BLaER1 (cell line): Measurements from ENCODE around the gene BCLAF1.

Experiments
- H3K27ac ChIP-seq: shearing (Covaris generic); formaldehyde crosslinking; 2 replicates; pipeline ENCODE4 v1.8.1; 2022
- H3K27me3 ChIP-seq: shearing (Covaris generic); formaldehyde crosslinking; 2 replicates; pipeline ENCODE4 v1.8.1; 2022
- H3K36me3 ChIP-seq: shearing (Covaris generic); formaldehyde crosslinking; 2 replicates; pipeline ENCODE4 v1.8.1; 2022
- H3K4me1 ChIP-seq: shearing (Covaris generic); formaldehyde crosslinking; 2 replicates; pipeline ENCODE4 v1.8.1; 2022
- H3K4me2 ChIP-seq: shearing (Covaris generic); formaldehyde crosslinking; 2 replicates; pipeline ENCODE4 v1.8.1; 2022
- H3K4me3 ChIP-seq: shearing (Covaris generic); formaldehyde crosslinking; 2 replicates; pipeline ENCODE4 v1.8.1; 2022
- H3K9ac ChIP-seq: shearing (Covaris generic); formaldehyde crosslinking; 2 replicates; pipeline ENCODE4 v1.8.1; 2022
- H3K9me3 ChIP-seq: shearing (Covaris generic); formaldehyde crosslinking; 2 replicates; pipeline ENCODE4 v1.8.1; 2022
- H4K20me1 ChIP-seq: shearing (Covaris generic); formaldehyde crosslinking; 2 replicates; pipeline ENCODE4 v1.8.1; 2022
- Cebpa-rat ChIP-seq: shearing (Covaris generic); IDR thresholded peaks from 2 replicates; pipeline ENCODE4 v1.8.1; 2022

BCLAF1 gene

GRCh38 chr6:136250686-136251008 is 39.0 kb downstream of the BCLAF1 start:
- peak overlapping the region; percentile 61 for H3K27ac ChIP-seq
- no peak for TF ChIP-seq Cebpa-rat
- H3K4me2 ChIP-seq, result peak overlapping the region; percentile 89

GRCh38 chr6:136249811-136250685 is 39.6 kb downstream of the BCLAF1 start, which contains the start of gene MTFR2:
MTFR2 (minus strand) TSS chr6:136250311; CDS start chr6:136249099, 1,212 bp downstream.
- H3K27ac ChIP-seq, result peak within 1 kb of the TSS; percentile 64
- no peaks in the 10 kb centered on the region for H3K27me3 ChIP-seq
- peak within 1 kb of the TSS; percentile 87 for H3K4me3 ChIP-seq
- peak within 1 kb of the TSS; percentile 82 for H3K9ac ChIP-seq
- H3K36me3 ChIP-seq, result peaks cover 26% of the 10 kb centered on the region
- H4K20me1 ChIP-seq, result peaks cover 12% of the 10 kb centered on the region; the same call in 1 of the 2 replicates
- peak within 1 kb of the TSS; percentile 89 for H3K4me2 ChIP-seq
- H3K9me3 ChIP-seq, result no peaks in the 10 kb centered on the region
- peaks cover 21% of the 10 kb centered on the region for H3K4me1 ChIP-seq
- TF ChIP-seq Cebpa-rat, result no peak

More at GRCh38 chr6:136250686-136251008, 39.0 kb downstream of the BCLAF1 start:
- Histone ChIP-seq H3K9ac (peak overlapping the region; percentile 82), H3K36me3 (peaks cover 20% of the 10 kb centered on the region), H3K9me3 (no peaks in the 10 kb centered on the region), H3K4me1 (peaks cover 21% of the 10 kb centered on the region), H3K4me3 (peak overlapping the region; percentile 87), H4K20me1 (peaks cover 16% of the 10 kb centered on the region; the same call in 1 of the 2 replicates), H3K27me3 (no peaks in the 10 kb centered on the region)

- no peak for TF ChIP-seq Cebpa-rat
- H3K4me2 ChIP-seq, result peak overlapping the region; percentile 89
Measured at GRCh38 chr6:136249336-136249735, 40.3 kb downstream of the BCLAF1 start.

GRCh38 chr6:136244061-136244616 is 45.5 kb downstream of the BCLAF1 start:
- Histone ChIP-seq H3K27me3 (no peaks in the 10 kb centered on the region), H3K4me3 (no peak overlapping the region), H3K36me3 (peaks cover 73% of the 10 kb centered on the region), H4K20me1 (no peaks in the 10 kb centered on the region), H3K4me1 (peaks cover 7% of the 10 kb centered on the region), H3K9ac (no peak overlapping the region), H3K9me3 (no peaks in the 10 kb centered on the region), H3K4me2 (no peak overlapping the region), H3K27ac (no peak overlapping the region)
- no peak for TF ChIP-seq Cebpa-rat

More at GRCh38 chr6:136249336-136249735, 40.3 kb downstream of the BCLAF1 start:
- Histone ChIP-seq H3K4me1 (peaks cover 21% of the 10 kb centered on the region), H3K27ac (peak overlapping the region; percentile 64; the same call in 1 of the 2 replicates), H3K27me3 (no peaks in the 10 kb centered on the region), H3K36me3 (peaks cover 31% of the 10 kb centered on the region), H3K4me3 (peak overlapping the region; percentile 87), H3K9ac (peak overlapping the region; percentile 77), H4K20me1 (peaks cover 11% of the 10 kb centered on the region; the same call in 1 of the 2 replicates), H3K9me3 (no peaks in the 10 kb centered on the region)

GRCh38 chr6:136236466-136237293 is 53.0 kb downstream of the BCLAF1 start:
- no peak overlapping the region for H3K9ac ChIP-seq
- TF ChIP-seq Cebpa-rat, result no peak

GRCh38 chr6:136235233-136235564 is 54.4 kb downstream of the BCLAF1 start:
- H3K27me3 ChIP-seq, result no peaks in the 10 kb centered on the region
- no peak for TF ChIP-seq Cebpa-rat
- peaks cover 28% of the 10 kb centered on the region for H3K4me1 ChIP-seq
- H3K4me3 ChIP-seq, result no peak overlapping the region
- no peaks in the 10 kb centered on the region for H3K9me3 ChIP-seq
- H3K9ac ChIP-seq, result no peak overlapping the region
- no peak overlapping the region for H3K27ac ChIP-seq
- H3K4me2 ChIP-seq, result no peak overlapping the region
- H3K36me3 ChIP-seq, result peaks cover 79% of the 10 kb centered on the region
- H4K20me1 ChIP-seq, result no peaks in the 10 kb centered on the region

More at GRCh38 chr6:136236466-136237293, 53.0 kb downstream of the BCLAF1 start:
- no peak overlapping the region for H3K4me3 ChIP-seq
- H3K4me2 ChIP-seq, result peak overlapping the region; percentile 44; the same call in 1 of the 2 replicates
- H3K27me3 ChIP-seq, result no peaks in the 10 kb centered on the region
- peak overlapping the region; percentile 5 for H3K27ac ChIP-seq
- H3K36me3 ChIP-seq, result peaks cover 84% of the 10 kb centered on the region
- peaks cover 28% of the 10 kb centered on the region for H3K4me1 ChIP-seq
- no peaks in the 10 kb centered on the region for H4K20me1 ChIP-seq
- no peaks in the 10 kb centered on the region for H3K9me3 ChIP-seq

GRCh38 chr6:136232701-136233100 is 56.9 kb downstream of the BCLAF1 start:
- Histone ChIP-seq H3K27ac (no peak overlapping the region), H3K9ac (no peak overlapping the region), H3K9me3 (no peaks in the 10 kb centered on the region), H3K4me2 (no peak overlapping the region), H3K27me3 (no peaks in the 10 kb centered on the region), H3K36me3 (peaks cover 64% of the 10 kb centered on the region), H4K20me1 (no peaks in the 10 kb centered on the region), H3K4me3 (no peak overlapping the region), H3K4me1 (peaks cover 35% of the 10 kb centered on the region)
- TF ChIP-seq Cebpa-rat, result no peak

GRCh38 chr6:136230219-136230853 is 59.3 kb downstream of the BCLAF1 start:
- H3K4me1 ChIP-seq, result peaks cover 19% of the 10 kb centered on the region; the same call in 1 of the 2 replicates
- peaks cover 42% of the 10 kb centered on the region for H3K36me3 ChIP-seq
- no peak overlapping the region for H3K9ac ChIP-seq
- no peaks in the 10 kb centered on the region for H4K20me1 ChIP-seq
- H3K4me2 ChIP-seq, result no peak overlapping the region
- no peak overlapping the region for H3K4me3 ChIP-seq
- H3K9me3 ChIP-seq, result no peaks in the 10 kb centered on the region
- no peak for TF ChIP-seq Cebpa-rat
- no peaks in the 10 kb centered on the region for H3K27me3 ChIP-seq
- no peak overlapping the region for H3K27ac ChIP-seq

GRCh38 chr6:136228814-136229213 is 60.8 kb downstream of the BCLAF1 start:
- no peak overlapping the region for H3K4me3 ChIP-seq
- H3K4me2 ChIP-seq, result no peak overlapping the region
- H3K9me3 ChIP-seq, result no peaks in the 10 kb centered on the region
- TF ChIP-seq Cebpa-rat, result no peak
- H3K36me3 ChIP-seq, result peaks cover 29% of the 10 kb centered on the region
- H3K27ac ChIP-seq, result no peak overlapping the region
- no peaks in the 10 kb centered on the region for H3K27me3 ChIP-seq
- H3K4me1 ChIP-seq, result peaks cover 6% of the 10 kb centered on the region; the same call in 1 of the 2 replicates
- H4K20me1 ChIP-seq, result no peaks in the 10 kb centered on the region
- no peak overlapping the region for H3K9ac ChIP-seq
